Skeletal muscle tissue (tissue), 5 donors: ENCODE measurements around the gene CASK. TPM values are rescaled to one million over a fixed set of nuclear protein-coding genes. Genes with fewer than 3 reads are reported as not detected.

Experiments used
- H3K27ac ChIP-seq: one replicate; pipeline ENCODE4 v1.7.0; 2013; ENCODE audit warnings: mild to moderate bottlenecking, low read depth, low read length, inconsistent platforms
- H3K27me3 ChIP-seq, 3 donors: one replicate each; pipeline ENCODE4 v1.7.0; 2013; ENCODE audit warnings: low read length in 3 of 3; ENCODE audit not compliant: control insufficient read depth in 3 of 3, insufficient read depth in 3 of 3
- H3K36me3 ChIP-seq, 3 donors: one replicate each; pipeline ENCODE4 v1.7.0; 2013; ENCODE audit warnings: low read length in 3 of 3; ENCODE audit not compliant: control insufficient read depth in 3 of 3, insufficient read depth in 3 of 3
- H3K4me1 ChIP-seq, 3 donors: one replicate each; pipeline ENCODE4 v1.7.0; 2013; ENCODE audit warnings: low read length in 3 of 3, mild to moderate bottlenecking in 3 of 3; ENCODE audit not compliant: control insufficient read depth in 3 of 3, insufficient read depth in 3 of 3
- H3K4me3 ChIP-seq, 3 donors: one replicate each; pipeline ENCODE4 v1.7.0; 2013; ENCODE audit warnings: low read length in 3 of 3
- H3K9ac ChIP-seq, 3 donors: one replicate each; pipeline ENCODE4 v1.7.0; 2013; ENCODE audit warnings: low read length in 3 of 3, mild to moderate bottlenecking in 3 of 3, moderate library complexity in 2 of 3, low read depth in 1 of 3
- H3K9me3 ChIP-seq, 3 donors: one replicate each; pipeline ENCODE4 v1.7.0; 2013; ENCODE audit warnings: low read length in 3 of 3; ENCODE audit not compliant: control insufficient read depth in 3 of 3
- small RNA-seq: library from RNA; depleted of rRNA; stranded (forward); fragments of <200 nt; gene quantifications from one replicate; pipeline ENCODE3, GENCODE V24; 2014
- total RNA-seq: library from RNA; depleted of rRNA; stranded (reverse); fragments of >200 nt; gene quantifications from one replicate; pipeline ENCODE4 v1.2.3, GENCODE V29; 2014
- donor health status: Osteomylitis.

Gene CASK
- total RNA-seq, 1 donor from 2014 or later, result 31.3 TPM

DNA sequence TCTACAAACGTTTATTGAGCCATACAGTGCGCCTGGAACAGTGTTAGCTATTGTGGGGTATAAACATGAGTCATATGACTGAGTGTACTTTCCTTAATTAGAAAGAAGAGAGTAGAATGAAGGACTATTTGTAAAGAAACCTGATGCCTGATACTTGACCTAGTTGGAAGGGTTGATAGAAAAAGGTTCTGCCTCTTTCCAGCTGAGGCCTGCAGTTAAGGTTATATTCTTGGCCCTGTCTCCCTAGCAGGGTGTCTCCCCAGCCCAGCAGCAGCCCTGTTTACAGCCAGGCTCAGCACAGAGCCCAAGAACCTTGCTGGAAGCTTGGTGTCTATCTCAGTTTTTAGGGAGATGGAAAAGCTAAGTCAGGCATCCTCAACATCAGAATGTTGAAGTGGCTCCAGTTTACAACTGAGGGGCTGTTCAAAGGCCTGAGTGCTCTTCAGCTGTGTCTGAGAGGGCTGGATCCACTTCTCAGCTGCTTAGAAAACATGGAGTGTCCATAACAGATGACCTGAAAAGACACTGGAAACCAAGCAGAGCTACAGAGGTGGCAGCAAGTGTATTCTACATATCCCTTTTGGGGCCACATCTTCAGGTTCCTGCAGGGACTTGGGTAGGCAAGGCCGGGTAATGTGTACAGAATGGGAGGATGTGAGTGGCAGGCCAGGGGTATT lies 454.6 kb downstream of the CASK start:
- Histone ChIP-seq H3K4me3 (no peak overlapping the region), H3K27me3 (no peaks in the 10 kb centered on the region), H3K4me1 (peaks cover 5 to 12% (median 11%) of the 10 kb centered on the region in 3 donors), H3K36me3 (no peaks in the 10 kb centered on the region), H3K27ac (peak overlapping the region; percentile 73), H3K9ac (peak overlapping the region in 2 of 3 donors; percentile 33 to 50), H3K9me3 (no peaks in the 10 kb centered on the region)

Small RNA genes within 50 kb of the gene (small RNA-seq; reads per million reads assigned to genes)
- gene AL353691.2, result not detected
- gene RN7SL144P, result not detected
- not detected for gene RNU6-1321P
- not detected for gene RNU6-202P

Other genes starting within 250 kb of the CASK start
- gene GPR34, start 234.6 kb downstream of the CASK start, total RNA-seq, result 13.6 TPM
- gene GPR82, start 199.4 kb downstream of the CASK start, total RNA-seq, result not detected